Ascending aorta (tissue), 2 donors: ENCODE measurements around the gene RAB5B. TPM values are rescaled to one million over a fixed set of nuclear protein-coding genes. Genes with fewer than 3 reads are reported as not detected.
"Not testable (repeated sequence)": the region's sequence is repeated elsewhere in the genome, so short reads cannot be mapped to it uniquely, and the experiment has no call there.

Source experiments
- DNase-seq, 2 donors: peaks; one replicate each; pipeline ENCODE4 v3.0.0-alpha.2; 2019; ENCODE audit warnings: low spot score in 2 of 2
- H3K27ac ChIP-seq, 2 donors: fragments of 200-600 bp; sonication (generic); one replicate each; pipeline ENCODE4 v1.5.1; 2016 to 2017; ENCODE audit warnings: mild to moderate bottlenecking in 1 of 2
- H3K27me3 ChIP-seq: fragments of 200-600 bp; sonication (generic); one replicate; pipeline ENCODE4 v1.5.1; 2017
- H3K36me3 ChIP-seq, 2 donors: fragments of 200-600 bp; sonication (generic); one replicate each; pipeline ENCODE4 v1.5.1; 2016
- H3K4me1 ChIP-seq, 2 donors: fragments of 200-600 bp; sonication (generic); one replicate each; pipeline ENCODE4 v1.5.1; 2016 to 2017; ENCODE audit warnings: mild to moderate bottlenecking in 1 of 2
- H3K4me3 ChIP-seq, 2 donors: fragments of 200-600 bp; sonication (generic); one replicate each; pipeline ENCODE4 v1.5.1; 2016 to 2017; ENCODE audit warnings: mild to moderate bottlenecking in 1 of 2
- H3K9me3 ChIP-seq, 2 donors: fragments of 200-600 bp; sonication (generic); one replicate each; pipeline ENCODE4 v1.5.1; 2016
- intact Hi-C: fragments of 100-400 bp; cut with DNase I; formaldehyde crosslinking; loops from one replicate; pipeline ENCODE4 v1.15.1; 2023
- total RNA-seq: library from RNA; depleted of rRNA; stranded (reverse); fragments of >200 nt; gene quantifications from one replicate; pipeline ENCODE4 v1.1.0, GENCODE V29; 2016
- TF ChIP-seq, protein P1 (sequence below), 3 experiments: fragments of 200-600 bp in 2 of 3; fragments of 450-650 bp in 1 of 3; sonication (generic) in 2 of 3; IDR thresholded peaks; one replicate each; pipeline ENCODE4 v1.5.1; 2016 to 2019; ENCODE audit warnings: antibody characterized with exemption in 3 of 3, mild to moderate bottlenecking in 1 of 3, moderate library complexity in 1 of 3

Gene RAB5B
- total RNA-seq, 1 donor from 2014 or later = 48.0 TPM

- Histone ChIP-seq H3K36me3 (peaks cover 60 to 73% of the 10 kb centered on the region in 2 donors), H3K27ac (no peak overlapping the region)
- TF ChIP-seq, protein P1, sequence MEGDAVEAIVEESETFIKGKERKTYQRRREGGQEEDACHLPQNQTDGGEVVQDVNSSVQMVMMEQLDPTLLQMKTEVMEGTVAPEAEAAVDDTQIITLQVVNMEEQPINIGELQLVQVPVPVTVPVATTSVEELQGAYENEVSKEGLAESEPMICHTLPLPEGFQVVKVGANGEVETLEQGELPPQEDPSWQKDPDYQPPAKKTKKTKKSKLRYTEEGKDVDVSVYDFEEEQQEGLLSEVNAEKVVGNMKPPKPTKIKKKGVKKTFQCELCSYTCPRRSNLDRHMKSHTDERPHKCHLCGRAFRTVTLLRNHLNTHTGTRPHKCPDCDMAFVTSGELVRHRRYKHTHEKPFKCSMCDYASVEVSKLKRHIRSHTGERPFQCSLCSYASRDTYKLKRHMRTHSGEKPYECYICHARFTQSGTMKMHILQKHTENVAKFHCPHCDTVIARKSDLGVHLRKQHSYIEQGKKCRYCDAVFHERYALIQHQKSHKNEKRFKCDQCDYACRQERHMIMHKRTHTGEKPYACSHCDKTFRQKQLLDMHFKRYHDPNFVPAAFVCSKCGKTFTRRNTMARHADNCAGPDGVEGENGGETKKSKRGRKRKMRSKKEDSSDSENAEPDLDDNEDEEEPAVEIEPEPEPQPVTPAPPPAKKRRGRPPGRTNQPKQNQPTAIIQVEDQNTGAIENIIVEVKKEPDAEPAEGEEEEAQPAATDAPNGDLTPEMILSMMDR (IDR thresholded peaks at IDR 0.05) = no peak
Observed at GRCh38 chr12:55985341-55985740, 11.5 kb downstream of the RAB5B start.

DNA sequence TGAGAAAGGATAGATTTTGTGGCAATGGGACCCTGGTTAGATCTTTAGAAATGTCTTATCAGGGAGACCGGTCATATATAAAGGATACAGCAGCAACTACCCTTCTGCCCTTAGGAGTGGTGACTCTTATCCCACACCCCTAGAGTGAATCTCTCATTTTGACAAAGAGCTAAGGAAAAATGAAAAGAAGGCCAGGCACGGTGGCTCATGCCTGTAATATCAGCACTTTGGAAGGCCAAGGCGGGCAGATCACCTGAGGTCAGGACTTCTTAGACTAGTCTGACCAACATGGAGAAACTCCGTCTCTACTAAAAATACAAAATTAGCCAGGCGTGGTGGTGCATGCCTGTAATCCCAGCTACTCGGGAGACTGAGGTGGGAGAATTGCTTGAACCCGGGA is 12.1 kb downstream of the RAB5B start:
- H3K36me3 ChIP-seq = peaks cover 65 to 73% of the 10 kb centered on the region in 2 donors
- intact Hi-C loops = not testable (repeated sequence)

More at GRCh38 chr12:55985341-55985740, 11.5 kb downstream of the RAB5B start:
- Histone ChIP-seq H3K9me3 (no peaks in the 10 kb centered on the region), H3K27me3 (no peaks in the 10 kb centered on the region), H3K4me3 (no peak overlapping the region), H3K4me1 (no peaks in the 10 kb centered on the region)
- no peak for DNase-seq
- intact Hi-C loops = no loop called here

GRCh38 chr12:55991110-55991509 is 17.2 kb downstream of the RAB5B start:
- TF ChIP-seq, protein P1 (IDR thresholded peaks at IDR 0.05) = no peak
- intact Hi-C loops = no loop called here
- no peak for DNase-seq
- H3K4me3 ChIP-seq = no peak overlapping the region
- no peaks in the 10 kb centered on the region for H3K4me1 ChIP-seq
- H3K9me3 ChIP-seq = no peaks in the 10 kb centered on the region
- no peak overlapping the region for H3K27ac ChIP-seq
- peaks cover 64 to 83% of the 10 kb centered on the region in 2 donors for H3K36me3 ChIP-seq
- no peaks in the 10 kb centered on the region for H3K27me3 ChIP-seq

More for the DNA sequence above, 12.1 kb downstream of the RAB5B start:
- DNase-seq, H3K9me3 ChIP-seq, H3K4me1 ChIP-seq, H3K27ac ChIP-seq, H3K4me3 ChIP-seq, H3K27me3 ChIP-seq: not testable (repeated sequence)

DNA sequence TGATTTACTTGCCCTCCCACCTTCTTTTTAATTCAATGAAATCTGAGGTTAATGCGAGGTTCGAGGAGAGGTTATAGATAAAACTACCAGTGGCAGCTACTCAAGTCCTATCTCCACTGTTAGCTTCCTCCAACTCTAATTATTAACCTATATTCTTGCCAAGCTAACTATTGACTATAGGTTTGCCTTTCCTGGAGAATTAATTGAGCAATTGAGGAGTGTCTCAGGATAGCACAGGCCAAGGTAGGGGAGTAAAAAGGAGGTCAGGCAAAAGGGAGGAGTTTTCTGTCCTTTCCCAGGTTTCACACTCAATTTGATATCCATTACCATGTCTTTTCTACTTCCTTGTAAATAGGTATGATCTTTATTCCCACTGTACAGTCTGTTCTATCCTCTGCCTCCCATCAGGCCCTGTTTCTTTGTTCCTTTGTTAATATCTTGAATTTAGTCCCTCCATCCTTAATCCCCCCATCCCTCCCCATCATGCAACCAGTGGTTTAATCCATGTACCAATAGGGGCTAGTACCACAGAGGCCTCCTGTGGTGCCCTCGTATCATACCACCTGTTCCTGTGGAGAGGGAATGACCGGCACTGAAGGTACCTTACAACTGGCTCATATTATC is 19.5 kb downstream of the RAB5B start:
- no peak for DNase-seq
- intact Hi-C loops = no loop called here
- H3K27ac ChIP-seq = no peak overlapping the region
- no peaks in the 10 kb centered on the region for H3K27me3 ChIP-seq
- no peak overlapping the region for H3K4me3 ChIP-seq
- H3K4me1 ChIP-seq = peaks cover 0 to 5% of the 10 kb centered on the region in 2 donors
- peaks cover 52 to 61% of the 10 kb centered on the region in 2 donors for H3K36me3 ChIP-seq
- no peaks in the 10 kb centered on the region for H3K9me3 ChIP-seq
- TF ChIP-seq, protein P1 (IDR thresholded peaks at IDR 0.05) = no peak

GRCh38 chr12:55995366-55995765 is 21.5 kb downstream of the RAB5B start:
- Histone ChIP-seq H3K4me3 (no peak overlapping the region), H3K27me3 (no peaks in the 10 kb centered on the region), H3K36me3 (peaks cover 37 to 42% of the 10 kb centered on the region in 2 donors), H3K27ac (no peak overlapping the region), H3K4me1 (peaks cover 0 to 5% of the 10 kb centered on the region in 2 donors), H3K9me3 (no peaks in the 10 kb centered on the region)
- DNase-seq = no peak
- intact Hi-C loops = no loop called here
- TF ChIP-seq, protein P1 (IDR thresholded peaks at IDR 0.05) = no peak

GRCh38 chr12:55996201-55996714 is 22.4 kb downstream of the RAB5B start:
- H3K27me3 ChIP-seq = no peaks in the 10 kb centered on the region
- H3K27ac ChIP-seq = peak overlapping the region; percentile 58 to 77
- peak in 1 of 2 donors; percentile 79 for DNase-seq
- H3K4me1 ChIP-seq = peaks cover 0 to 5% of the 10 kb centered on the region in 2 donors
- H3K9me3 ChIP-seq = no peaks in the 10 kb centered on the region
- H3K4me3 ChIP-seq = peak overlapping the region; percentile 70 to 72
- TF ChIP-seq, protein P1 (IDR thresholded peaks at IDR 0.05) = peak; percentile 74 to 82 (median 82)
- H3K36me3 ChIP-seq = peaks cover 30 to 33% of the 10 kb centered on the region in 2 donors
- intact Hi-C loops = loop anchor here (1.0 to 2.0 kb wide), 3 partner anchors 19 to 123 kb away; partner anchors contain the start of gene ZC3H10
